HG02870 (cell line): ENCODE results near the gene ZFYVE21.

ENCODE experiments used
- ATAC-seq: cut with Tn5 transposase; IDR thresholded peaks from one replicate; pipeline ENCODE4 v1.9.1; 2021; ENCODE audit warnings: mild to moderate bottlenecking, moderate library complexity; ENCODE audit not compliant: unreplicated experiment

Gene ZFYVE21

GRCh38 chr14:103715052-103716000 lies at the start of gene ZFYVE21, which contains the start of gene XRCC3:
Gene ZFYVE21, plus strand, starts transcription at chr14:103715810. Its CDS starts 32 bp downstream, at chr14:103715842.
Gene XRCC3, minus strand, starts transcription at chr14:103715451. Its CDS starts 4,364 bp downstream, at chr14:103711087.
- ATAC-seq = peak; percentile 94

GRCh38 chr14:103667671-103668070 lies 47.9 kb upstream of the ZFYVE21 start:
- no peak for ATAC-seq

DNA sequence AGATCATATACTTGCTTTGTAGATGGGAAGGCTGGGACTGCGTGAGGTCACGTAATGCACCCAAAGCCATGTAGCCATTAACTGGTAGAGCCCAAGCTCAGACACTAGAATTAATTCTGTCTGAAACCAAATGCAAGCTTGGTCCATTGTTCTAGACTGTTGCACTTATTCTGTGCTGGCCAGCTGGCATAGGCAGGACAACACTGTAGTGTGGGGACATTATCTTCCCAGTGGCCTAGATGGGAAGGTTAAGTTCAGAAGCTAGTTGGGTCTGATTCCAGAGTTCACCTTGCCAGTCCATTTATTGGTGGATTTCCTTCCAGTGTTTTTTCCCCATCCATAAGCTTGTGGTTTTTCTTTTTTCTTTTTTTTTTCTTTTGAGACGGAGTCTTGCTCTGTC lies 47.5 kb upstream of the ZFYVE21 start:
- ATAC-seq = no peak

DNA sequence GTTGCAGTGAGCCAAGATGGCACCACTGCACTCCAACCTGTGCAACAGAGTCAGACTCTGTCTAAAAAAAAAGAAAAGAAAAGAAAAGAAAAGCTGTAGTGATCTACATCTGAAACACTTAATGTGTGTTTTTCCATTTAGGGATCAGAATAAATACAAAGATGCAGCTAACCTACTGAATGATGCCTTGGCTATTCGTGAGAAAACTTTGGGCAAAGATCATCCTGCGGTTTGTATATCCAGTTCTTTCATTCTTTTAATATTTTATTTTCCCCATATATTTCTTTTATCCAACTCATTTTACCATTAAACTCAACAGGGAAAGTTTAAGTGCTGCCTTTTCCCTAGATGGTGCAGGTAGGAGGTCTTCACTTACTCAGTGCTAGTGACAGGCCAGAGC lies 46.2 kb upstream of the ZFYVE21 start:
- ATAC-seq = no peak

DNA sequence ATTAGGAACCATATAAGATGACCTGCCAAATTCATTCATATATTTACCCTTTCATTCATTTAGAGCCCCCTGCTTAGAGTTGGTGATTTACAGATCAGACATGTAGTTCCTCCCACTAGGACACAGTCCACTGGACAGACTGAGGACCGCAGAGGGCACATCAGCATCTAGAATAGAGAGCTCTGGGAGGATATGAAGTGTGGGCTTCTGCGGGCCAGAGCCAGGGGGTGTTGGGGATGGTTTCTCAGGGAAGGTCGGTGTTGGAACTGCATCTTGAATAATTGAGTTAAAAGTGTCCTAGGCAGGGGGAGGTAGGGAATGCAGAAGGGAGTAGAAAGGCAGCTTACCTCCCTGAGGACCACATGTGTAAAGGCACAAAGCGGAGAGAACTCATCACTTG lies 43.7 kb upstream of the ZFYVE21 start:
- ATAC-seq = no peak

DNA sequence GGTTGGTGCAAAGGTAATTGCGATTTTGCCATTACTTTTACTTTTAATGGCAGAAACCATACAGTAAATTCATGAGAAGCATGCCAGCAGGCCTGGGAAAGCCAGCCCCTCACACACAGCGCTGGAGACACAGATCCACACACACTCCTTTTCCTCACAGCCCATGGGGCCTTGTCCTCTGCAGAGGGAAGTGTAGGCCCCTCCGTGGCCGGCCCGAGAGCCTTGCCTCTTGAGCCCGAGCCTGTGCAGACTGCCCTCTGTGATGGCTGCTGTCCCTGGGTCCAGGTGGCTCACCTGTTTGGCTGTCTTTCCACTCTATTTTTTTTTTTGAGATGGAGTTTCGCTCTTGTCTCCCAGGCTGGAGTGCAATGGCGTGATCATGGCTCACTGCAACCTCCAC lies 39.7 kb upstream of the ZFYVE21 start:
- ATAC-seq = no peak

- ATAC-seq = no peak
These were observed 38.5 kb upstream of the ZFYVE21 start for GRCh38 chr14:103676881-103677675.

DNA sequence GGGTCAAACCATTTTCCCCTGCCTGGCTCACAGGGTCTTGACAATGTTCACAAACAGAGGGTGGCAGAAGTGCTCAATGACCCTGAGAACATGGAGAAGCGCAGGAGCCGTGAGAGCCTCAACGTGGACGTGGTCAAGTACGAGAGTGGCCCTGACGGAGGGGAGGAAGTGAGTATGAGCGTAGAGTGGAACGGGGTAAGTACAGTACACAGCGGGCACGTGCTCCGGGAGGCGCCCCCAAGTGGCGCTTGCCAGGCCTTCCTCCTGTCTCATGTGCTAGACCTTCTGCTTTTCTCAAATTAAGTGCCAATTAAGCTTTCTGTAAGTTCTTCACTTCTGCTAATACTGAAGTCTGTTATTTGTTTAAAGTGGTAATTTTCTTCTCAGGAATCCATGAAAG lies 36.3 kb upstream of the ZFYVE21 start:
- ATAC-seq = no peak

DNA sequence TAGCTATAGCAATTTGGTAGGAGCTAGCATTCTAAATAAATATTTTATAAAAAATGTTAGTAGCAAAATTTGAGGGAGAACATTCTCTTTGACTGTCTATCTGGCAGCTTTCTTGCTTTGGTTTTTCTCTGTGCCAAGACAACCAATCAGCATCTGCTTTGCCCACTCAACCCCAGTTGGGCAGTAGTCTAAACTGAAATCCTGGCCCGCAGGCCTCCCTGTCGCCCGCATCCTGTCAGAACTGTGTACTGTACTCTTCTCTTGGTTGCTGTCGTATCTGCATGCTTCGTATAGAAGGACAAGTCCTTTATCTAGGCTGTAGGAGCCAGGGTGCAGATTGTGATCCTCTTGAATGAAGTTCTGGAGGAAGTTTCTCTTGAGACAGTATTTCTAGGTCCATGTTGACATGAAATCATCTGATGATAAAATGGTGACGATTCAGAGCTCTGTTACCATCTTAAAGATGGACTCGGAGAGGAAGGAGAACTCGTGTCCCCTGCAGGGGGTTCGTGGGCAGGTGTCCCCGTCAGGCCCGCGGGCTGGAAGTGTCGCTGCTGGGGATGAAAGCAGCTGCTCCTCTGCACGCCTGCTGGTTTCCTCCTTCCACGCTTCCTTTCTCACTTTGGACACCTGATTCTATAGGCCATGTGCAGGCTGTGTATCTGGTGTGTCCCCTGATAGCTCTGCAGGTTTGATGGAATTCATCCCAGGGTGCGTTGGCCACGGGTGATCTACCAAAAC lies 34.9 kb upstream of the ZFYVE21 start:
- ATAC-seq = no peak

- no peak for ATAC-seq
These were observed 32.5 kb upstream of the ZFYVE21 start for GRCh38 chr14:103683139-103683538.

GRCh38 chr14:103684471-103684870 lies 31.1 kb upstream of the ZFYVE21 start:
- ATAC-seq = no peak

- ATAC-seq = no peak
These were observed 30.7 kb upstream of the ZFYVE21 start for GRCh38 chr14:103684871-103685270.

DNA sequence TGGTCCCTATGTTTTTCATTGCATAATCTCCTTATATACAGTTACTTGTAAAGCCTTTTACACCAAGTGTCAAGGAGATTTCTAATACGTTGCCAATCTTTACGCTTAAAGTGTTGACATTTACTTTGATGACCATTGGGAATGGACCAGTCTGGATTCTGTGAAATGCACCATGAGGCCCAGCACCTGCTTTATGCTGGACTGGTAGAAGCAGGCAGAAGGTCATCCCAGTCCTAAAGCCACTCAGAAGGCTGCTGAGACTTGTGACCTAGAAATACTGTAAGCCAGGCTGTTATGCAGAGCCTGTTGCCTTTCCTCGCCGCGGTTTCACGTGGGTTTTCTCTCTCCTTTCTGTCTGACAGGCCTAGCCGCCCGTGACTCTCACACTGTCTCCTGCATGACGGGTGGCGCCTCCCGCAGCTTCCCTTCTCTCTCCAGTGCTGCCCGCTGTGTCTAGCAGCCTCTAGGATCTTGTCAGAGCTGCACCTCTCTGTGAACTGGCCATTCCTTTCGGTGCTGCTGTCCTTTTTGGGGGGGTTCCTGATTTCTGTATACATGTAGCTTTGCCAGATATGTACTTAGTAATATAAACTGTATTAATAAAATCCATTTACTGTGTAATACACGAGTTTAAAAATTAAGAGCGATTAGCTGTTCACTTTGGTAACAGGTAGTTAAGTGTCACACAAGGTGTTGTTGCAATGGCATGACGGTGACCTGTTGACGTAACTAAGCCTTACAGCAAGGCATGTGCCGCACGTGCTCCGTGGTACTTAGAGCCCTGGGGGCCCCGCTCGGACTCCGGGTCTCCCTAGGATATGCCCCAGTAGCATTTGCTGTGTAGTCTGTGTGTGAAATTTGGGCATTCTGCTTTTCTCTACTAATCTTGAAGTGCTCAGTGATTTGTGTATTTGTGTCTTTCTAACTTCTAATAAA lies 30.1 kb upstream of the ZFYVE21 start:
- ATAC-seq = no peak

DNA sequence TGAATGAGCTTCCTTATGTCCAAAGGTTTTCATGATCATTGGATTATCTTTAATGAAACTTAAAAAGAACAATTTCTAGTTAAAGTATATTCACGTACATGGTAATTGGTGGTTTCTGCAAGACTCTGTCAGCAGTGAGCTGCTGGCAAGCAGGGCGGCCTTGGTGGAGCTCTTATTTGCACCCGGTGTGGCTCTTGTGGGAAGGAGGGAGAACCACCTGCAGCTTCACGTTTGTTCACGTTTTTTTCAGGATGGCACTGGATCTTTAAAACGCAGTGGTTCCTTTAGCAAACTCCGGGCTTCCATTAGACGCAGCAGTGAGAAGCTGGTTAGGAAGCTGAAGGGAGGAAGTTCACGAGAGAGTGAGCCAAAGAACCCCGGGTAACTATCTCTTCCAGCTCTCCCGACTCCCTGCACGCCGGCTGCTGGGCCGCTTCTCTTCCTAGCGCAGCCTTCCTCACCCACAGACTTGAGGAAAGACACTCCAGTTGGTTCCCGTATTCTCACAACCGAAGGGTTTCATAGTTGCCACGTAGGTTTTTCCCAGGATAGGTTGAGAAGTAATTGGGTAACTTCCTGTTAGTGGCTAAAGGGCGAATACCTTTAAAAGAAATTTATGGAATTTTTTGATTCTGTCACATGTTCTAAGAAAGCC lies 28.7 kb upstream of the ZFYVE21 start:
- ATAC-seq = no peak

GRCh38 chr14:103687712-103688111 lies 27.9 kb upstream of the ZFYVE21 start:
- no peak for ATAC-seq

GRCh38 chr14:103688441-103688840 lies 27.2 kb upstream of the ZFYVE21 start:
- ATAC-seq = no peak

DNA sequence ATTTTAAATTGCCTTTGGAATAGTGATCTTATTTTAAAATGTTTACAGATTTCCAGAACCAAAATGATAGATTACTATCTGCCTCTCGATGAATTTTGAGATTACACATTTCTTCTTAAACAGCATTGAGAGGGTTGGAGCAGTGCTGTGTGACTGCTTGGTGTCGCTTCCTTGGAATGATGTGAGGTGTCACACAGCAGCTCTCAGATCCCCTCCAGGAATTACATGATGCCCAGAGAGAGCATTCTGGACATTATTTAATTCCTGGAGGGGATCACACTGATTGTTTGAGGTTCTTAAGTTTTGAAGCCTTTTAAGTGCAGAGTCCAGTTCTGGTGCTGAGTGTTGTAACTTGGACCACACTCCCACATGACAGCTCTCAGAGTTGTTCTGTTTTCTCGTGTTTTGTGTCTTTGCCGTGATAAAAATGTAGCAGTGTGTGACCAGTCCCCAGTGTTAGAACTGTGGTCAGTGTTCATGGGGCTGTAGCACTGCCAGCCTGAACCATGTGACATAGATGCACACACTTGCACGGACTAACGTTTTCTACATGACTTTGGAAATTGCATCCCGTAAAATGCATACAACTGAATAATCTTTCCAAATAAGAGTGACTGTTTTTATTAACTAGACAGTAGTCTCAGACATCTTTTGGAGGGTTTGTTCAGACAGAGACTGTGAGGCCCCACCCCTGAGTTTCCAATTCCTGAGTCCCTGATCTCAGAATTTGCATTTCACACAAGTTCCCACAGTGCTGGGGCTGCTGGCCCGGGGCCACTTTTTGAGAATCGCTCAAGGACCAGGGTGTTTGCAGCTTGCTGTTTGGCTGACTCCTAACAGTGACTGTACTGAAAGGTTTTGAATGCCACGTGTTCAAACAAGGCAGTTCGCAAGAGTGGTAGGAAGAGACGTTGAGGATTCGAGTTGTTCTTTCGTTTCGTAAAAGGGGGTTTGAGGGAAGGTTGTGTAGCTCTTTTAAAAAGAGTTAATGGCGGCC lies 26.4 kb upstream of the ZFYVE21 start:
- peak; percentile 46 for ATAC-seq

DNA sequence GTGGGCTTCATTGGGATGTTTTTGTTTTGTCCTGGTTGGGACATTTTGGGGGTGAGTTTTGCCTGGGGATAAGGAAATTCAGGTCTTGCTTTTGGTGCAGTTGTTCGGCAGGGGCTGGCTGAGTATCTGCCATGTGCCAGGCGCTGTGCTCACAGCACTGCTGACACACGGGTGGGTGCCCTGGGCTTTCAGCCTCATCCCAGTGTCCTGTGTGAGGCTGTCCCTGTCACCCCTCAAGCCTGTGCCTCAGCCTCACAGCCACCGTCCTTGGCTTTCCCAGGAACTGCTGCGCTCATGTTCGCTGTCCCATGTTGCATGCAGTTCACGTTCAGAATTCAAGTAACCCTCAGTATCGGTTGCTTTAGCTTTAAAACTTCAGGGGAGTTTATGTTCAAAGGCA lies 25.3 kb upstream of the ZFYVE21 start:
- no peak for ATAC-seq
